Hematopoietic multipotent progenitor cell treated with erythropoietin and hydrocortisone succinate and interleukin-3 and kit ligand, for 8 days (in vitro differentiated cells): ENCODE data around the gene GSKIP.

Experiments used
- DNase-seq: peaks from one replicate; pipeline ENCODE4 v3.0.0-alpha.2; 2015

Gene GSKIP

DNA sequence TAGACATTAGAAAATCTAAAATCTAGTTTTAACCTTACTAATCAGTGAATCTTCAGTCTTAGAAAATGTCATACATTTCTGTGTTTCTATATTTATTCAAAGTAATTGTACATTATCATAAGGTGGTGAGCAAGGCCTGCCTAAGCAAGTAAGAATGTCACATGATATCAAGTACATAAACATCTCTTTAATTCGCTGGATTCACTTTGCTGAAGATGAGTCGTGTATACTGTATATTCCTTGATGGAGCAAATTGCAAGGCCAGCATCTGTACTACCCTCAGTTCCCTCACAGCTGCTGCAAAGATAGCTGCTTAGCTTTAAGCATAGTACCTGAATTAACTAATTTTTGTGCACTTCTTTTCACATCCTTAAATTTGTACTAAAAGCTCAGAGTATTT, 20.1 kb downstream of the GSKIP start:
- no peak for DNase-seq

GRCh38 chr14:96384053-96384452, 20.7 kb downstream of the GSKIP start:
- DNase-seq: no peak

GRCh38 chr14:96384740-96385139, 21.4 kb downstream of the GSKIP start:
- DNase-seq: no peak

- no peak for DNase-seq
These were observed 22.1 kb downstream of the GSKIP start for GRCh38 chr14:96385385-96385784.

DNA sequence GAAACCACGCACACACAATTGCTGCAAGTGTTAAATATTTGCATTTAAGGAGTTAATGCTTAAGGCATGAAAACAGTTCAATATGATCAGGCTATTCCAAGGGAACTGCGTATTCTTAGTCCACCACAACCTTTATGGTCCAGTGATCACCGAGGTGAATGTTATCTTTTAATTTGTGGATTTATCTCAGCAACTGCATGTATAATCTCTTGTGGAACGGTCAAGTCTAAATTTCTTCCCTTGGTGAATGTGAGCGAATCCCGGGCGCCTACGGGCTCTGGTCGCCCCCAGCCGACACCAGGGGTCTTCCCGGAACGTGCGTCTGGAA, 27.6 kb downstream of the GSKIP start:
- no peak for DNase-seq

DNA sequence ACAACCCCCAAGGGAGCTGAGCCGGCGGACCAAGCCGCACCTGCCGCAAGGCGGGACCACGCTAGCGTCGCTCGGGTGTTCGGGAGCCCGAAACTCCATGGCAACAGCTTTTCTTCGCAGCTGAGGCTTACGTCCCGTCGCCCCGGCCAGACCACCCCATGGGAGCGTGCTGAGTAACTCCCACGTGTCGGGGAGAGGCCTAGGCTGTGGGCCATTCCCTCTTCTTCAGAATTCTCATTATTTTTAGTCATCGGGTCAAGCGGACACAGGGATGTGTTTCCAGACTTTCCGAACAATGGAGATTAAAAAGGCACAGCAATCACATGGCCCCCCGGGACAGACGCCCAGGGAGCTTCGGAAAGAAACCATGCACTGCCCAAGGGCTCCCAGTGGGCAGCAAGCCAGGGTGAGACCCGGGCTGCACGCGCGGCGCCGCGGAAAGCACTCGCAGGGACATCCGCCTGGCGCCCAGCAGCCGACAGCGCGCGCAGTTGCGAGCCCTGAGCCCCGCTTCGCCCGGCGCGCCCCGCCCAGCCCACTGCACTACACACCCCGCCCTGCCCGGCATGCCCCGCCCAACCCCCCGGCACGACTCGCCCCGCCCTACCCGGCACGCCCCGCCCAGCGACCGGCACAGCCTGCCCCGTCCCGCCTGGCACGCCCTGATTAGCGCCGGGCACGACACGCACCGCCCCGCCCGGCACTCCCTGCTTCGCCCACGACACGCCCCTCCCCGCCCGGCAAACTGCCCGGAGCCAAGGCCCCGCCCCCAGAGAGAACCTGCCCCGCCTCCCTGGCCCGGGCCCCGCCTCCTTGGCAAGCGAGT, 28.2 kb downstream of the GSKIP start:
- peak; percentile 93 for DNase-seq

- DNase-seq: peak; percentile 60
These were observed 29.9 kb downstream of the GSKIP start for GRCh38 chr14:96393071-96393691.

DNA sequence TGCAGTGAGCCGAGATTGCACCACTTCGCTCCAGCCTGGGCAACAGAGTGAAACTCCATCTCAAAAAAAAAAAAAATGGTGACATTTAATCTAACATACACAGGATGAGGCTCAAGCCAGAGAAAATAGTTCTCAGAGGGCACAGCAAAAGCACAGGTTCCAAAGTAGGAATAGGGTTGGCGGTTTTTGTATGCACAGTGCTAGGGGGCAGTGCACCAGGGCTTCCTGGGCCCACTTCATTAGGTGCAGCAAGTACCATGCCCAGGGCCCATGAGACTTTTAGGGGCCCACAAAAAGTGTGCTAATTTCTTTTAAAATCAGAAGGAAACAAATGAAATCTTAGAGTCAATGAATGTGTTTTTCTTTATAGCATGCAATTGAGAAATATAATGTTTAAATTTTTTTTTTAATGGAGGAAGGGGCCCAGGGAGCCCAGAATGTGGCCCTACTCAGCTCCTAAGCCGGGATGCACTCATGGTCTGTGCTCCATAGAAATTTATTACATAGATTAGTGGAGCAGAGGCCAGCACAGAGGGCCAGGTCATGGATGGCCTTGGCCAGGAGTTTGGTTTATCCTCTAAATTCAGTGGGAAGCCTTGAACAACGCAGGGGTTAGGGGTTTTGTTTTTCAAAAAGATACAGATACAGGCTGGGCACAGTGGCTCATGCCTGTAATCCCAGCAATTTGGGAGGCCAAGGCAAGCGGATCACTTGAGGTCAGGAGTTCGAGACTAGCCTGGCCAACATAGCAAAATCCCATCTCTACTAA, 30.9 kb downstream of the GSKIP start:
- DNase-seq: no peak

- no peak for DNase-seq
These were observed 35.1 kb downstream of the GSKIP start for GRCh38 chr14:96398432-96398831.

- DNase-seq: no peak
These were observed 35.6 kb downstream of the GSKIP start for GRCh38 chr14:96398921-96399320.

DNA sequence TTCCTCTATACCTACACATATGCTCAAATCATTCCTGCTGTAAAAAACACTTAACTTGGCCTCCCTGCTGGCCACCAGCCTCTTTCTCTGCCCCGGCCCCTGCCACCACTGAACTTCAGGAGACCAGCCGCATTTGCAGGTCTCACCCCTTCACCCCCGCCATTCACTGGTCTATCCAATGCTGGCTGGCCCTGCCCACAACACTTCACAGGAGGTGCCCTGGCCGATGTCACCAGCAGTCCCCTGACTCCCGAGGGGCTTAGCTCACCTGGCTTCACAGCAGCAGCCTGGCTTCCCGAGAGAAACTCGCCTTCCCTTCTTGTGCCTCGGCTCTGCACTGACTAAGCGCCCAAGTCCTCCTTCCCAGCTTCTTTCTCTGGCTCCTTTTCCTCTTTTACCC, 36.1 kb downstream of the GSKIP start:
- no peak for DNase-seq

DNA sequence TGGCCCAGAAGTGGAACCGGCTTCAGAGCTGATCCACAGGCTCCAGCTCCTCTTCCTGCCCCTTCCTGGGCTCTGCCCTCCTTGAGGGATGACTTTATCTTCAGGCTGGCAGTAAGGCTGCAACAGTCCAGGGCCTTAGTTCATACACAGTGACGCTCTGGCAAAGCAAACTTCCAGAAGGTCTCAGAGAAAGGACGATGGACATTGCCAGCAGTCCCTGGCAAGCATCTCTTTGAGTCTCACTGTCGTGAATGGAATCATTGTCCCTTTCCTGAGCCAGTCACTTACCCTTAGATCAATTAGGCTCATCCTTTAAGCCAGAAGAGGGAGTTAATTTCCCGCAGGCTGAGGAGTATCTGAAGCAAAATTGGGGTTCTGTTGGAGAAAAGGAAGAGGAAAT, 37.2 kb downstream of the GSKIP start:
- no peak for DNase-seq

DNA sequence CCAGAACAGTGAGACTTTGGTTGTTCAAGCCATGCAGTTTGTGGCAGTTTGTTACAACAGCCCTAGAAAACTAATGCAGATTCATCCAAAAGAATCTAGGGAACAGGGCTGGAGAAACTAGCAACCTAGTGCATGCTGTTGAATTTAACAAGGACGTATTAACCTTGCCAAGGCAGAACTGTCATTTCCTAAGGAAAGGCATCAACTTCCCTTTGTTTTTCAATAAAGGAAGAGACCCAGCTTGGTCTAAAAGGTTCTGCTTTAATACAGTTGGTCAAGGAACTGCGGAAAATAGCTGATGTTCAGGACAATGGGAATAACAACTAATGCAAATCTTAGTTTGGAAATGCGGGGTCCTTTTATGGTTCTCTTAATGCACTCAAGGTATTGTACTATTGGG, 40.1 kb downstream of the GSKIP start:
- no peak for DNase-seq

GRCh38 chr14:96405677-96406076, 42.4 kb downstream of the GSKIP start:
- DNase-seq: peak; percentile 60

DNA sequence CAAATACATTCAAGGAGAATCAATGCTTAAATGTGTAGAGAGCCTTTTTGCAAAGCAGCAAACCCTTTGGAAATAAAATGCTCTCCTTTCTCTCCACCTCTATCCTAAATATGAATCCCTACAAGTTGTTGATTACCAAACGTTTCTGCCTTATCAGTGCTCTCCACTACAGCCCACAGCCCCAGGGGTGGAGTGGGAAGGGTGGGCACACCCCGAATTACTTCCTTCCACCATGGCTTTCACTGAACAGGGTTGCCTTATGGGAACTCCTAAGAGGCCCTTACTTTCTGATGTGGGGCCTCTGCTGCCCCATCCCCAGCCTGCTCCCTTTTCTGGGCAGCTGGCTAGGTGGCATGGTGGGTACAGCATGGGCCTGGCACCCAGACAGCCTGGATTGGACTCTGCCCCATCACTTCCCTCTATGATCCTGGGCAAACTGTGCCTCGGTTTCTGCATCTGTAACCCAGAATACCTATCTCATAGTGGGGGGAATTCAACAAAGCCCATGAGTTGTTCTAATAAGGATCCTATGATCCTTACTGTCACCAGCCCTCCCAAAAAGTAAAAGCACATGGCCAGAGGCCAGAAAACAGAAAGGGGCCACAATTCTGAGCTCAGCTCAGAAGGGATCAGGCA, 44.7 kb downstream of the GSKIP start:
- DNase-seq: peak; percentile 92

DNA sequence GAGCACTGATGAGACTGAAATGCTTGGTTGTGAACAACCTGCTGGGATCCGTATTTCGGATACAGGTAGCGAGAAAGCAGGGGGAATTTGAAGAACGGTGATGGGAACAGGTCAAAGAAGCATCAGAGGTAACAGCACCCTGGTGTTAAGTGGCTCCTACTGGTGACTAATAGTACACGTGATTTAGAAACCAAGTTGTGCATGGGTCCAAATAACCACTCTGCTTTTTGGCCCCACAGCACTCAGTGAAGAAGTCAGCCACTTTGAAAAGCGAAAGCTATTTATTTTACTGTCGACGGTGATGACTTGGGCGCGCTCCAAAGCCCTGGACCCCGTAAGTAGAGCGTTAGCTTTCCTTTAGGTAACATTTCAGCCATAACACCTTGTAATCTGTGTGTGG, 45.3 kb downstream of the GSKIP start:
- peak; percentile 44 for DNase-seq

GRCh38 chr14:96409701-96410100, 46.4 kb downstream of the GSKIP start:
- peak; percentile 20 for DNase-seq

GRCh38 chr14:96410119-96410518, 46.8 kb downstream of the GSKIP start:
- DNase-seq: no peak

DNA sequence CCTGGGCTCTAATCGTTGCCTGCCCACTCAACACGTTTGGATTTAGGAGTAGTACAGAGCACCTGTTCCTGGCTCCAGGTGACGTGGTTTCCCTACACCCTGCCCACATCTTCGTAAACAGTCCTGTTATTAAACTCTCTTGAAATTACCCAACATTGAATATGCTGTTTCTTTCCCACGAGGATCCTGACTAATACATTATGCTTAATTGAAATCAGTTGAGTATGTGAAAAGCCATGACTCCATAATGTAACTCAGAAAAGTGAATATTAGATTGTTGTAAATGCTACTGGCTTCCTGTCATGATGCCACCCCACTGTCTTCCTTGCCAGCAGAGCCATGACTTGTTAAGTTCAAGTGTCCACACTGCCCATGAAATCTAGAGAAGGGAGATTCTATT, 50.2 kb downstream of the GSKIP start:
- no peak for DNase-seq

DNA sequence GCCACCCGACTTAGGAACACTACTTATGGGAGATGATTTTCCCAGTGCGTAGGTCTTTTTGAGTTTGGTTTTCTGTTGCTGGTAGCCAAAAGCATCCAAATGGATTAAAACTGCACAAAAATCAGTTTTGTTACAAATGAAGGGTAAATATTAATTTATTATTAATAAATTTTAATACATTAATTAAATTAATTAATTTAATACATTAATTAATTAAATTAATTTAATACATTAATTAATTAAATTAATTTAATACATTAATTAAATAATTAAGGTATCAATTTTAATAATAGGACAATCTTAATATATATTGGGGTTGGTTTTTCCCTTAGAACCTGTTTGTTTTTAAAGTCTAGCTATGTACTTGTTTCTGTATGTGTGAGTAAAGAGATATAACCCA, 52.2 kb downstream of the GSKIP start:
- no peak for DNase-seq

GRCh38 chr14:96416292-96416691, 53.0 kb downstream of the GSKIP start:
- no peak for DNase-seq

DNA sequence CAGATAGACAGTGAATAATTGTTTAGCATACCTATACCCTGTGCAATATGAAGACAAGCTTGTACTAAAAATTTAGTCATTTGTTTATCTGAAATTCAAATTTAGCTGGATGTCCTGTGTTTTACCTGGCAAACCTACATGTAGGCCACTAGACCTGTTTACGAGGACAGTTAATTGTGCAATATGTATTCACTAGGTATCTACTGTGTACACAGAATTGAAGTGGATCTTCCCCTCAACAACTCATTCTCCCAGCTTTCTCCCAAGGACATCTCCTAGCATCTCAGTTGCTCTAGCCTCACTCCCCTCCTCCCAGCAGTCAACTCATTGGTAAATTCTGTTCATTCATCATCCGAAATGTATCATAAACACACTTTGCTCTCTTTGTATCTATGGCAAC, 53.9 kb downstream of the GSKIP start:
- DNase-seq: no peak

- no peak for DNase-seq
These were observed 54.7 kb downstream of the GSKIP start for GRCh38 chr14:96418075-96418474.

- no peak for DNase-seq
These were observed 57.9 kb downstream of the GSKIP start for GRCh38 chr14:96421236-96421635.
